ES-I3 (cell line): Measurements from ENCODE around the gene GTSF1L.

Experiments used
- H3K36me3 ChIP-seq: 2 replicates; pipeline ENCODE4 v1.6.1; 2013; ENCODE audit warnings: mild to moderate bottlenecking, low read length, control low read depth, moderate library complexity; ENCODE audit not compliant: insufficient read depth
- H3K4me1 ChIP-seq: 2 replicates; pipeline ENCODE4 v1.6.1; 2013; ENCODE audit warnings: mild to moderate bottlenecking, control low read depth, low read length; ENCODE audit not compliant: insufficient read depth
- H3K9ac ChIP-seq: 2 replicates; pipeline ENCODE4 v1.6.1; 2013; ENCODE audit warnings: low read depth, mild to moderate bottlenecking, low read length, moderate library complexity
- H3K9me3 ChIP-seq: 2 replicates; pipeline ENCODE4 v1.6.1; 2013; ENCODE audit warnings: mild to moderate bottlenecking, low read length, moderate library complexity; ENCODE audit not compliant: control insufficient read depth, insufficient read depth

The GTSF1L gene

DNA sequence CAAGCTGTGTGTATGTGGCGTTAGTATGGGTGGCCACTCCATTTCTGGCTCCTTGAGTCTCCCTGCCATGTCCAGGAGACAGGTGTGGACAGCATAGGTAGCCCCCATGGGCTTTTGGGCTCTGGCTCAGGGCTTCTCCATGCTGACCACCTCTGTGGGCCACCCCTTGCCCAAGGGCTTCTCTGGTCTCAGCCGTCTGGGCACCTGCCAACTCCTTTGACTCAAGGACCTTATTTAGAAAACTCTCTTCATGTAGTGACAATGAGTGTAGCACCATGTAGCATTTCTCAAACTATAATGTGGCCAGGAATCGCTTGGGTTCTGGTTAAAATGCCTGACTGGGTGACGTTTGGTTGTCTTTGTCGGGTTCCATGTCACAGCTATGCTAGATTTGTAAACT, 5.1 kb upstream of the GTSF1L start:
- H3K4me1 ChIP-seq, result peaks cover 1% of the 10 kb centered on the region; the same call in 1 of the 2 replicates
- no peaks in the 10 kb centered on the region for H3K36me3 ChIP-seq
- H3K9me3 ChIP-seq, result no peaks in the 10 kb centered on the region
- H3K9ac ChIP-seq, result no peak overlapping the region

DNA sequence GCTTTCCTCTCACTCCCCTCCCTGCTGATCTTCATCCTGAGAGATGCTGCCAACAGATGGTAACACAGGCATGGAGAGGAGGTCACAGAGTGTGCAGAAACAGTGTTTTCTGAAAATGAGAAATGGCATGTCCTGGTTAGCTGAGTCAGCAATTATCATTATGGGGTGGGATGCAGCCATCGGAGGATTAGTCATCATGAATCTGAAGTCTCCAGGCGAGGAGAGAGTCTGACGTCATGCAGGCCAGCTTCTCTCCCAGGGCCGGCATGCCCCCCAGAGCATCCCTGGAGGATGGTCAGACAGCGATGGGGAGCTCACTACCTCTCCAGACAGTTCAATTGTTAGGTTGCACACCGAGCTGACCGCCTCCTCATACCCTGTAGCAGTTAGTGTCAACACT, 4.7 kb upstream of the GTSF1L start:
- no peaks in the 10 kb centered on the region for H3K36me3 ChIP-seq
- no peaks in the 10 kb centered on the region for H3K9me3 ChIP-seq
- H3K9ac ChIP-seq, result no peak overlapping the region
- H3K4me1 ChIP-seq, result no peaks in the 10 kb centered on the region; the same call in 1 of the 2 replicates

DNA sequence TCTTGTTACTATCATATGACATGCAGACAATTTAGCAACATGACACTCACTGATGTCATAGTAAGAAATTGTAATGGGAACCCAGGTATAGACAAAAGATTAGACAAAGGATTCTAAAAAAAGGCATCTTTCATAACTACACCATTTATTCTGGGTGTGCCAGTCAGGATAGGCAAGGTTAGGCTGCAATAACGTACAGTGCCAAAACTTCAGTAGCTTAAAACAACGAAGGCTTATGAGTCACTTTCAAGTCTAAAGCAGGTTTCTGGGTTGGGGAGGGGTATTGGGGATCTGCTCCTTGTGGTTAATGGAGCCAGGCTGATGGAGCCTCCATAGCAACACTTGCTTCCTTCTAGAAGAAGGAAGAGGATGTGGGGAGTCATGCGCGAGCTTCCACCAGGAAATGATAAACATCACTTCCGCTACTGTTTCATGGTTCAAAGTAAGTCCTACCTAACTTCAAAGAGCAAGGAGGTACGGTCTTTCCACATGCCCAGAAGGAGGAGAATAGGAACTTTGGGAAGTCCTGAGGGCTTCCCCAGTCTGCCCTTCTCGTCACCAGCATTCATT, 2.0 kb upstream of the GTSF1L start:
- no peaks in the 10 kb centered on the region; the same call in 1 of the 2 replicates for H3K4me1 ChIP-seq
- no peak overlapping the region for H3K9ac ChIP-seq
- no peaks in the 10 kb centered on the region for H3K9me3 ChIP-seq
- no peaks in the 10 kb centered on the region for H3K36me3 ChIP-seq

DNA sequence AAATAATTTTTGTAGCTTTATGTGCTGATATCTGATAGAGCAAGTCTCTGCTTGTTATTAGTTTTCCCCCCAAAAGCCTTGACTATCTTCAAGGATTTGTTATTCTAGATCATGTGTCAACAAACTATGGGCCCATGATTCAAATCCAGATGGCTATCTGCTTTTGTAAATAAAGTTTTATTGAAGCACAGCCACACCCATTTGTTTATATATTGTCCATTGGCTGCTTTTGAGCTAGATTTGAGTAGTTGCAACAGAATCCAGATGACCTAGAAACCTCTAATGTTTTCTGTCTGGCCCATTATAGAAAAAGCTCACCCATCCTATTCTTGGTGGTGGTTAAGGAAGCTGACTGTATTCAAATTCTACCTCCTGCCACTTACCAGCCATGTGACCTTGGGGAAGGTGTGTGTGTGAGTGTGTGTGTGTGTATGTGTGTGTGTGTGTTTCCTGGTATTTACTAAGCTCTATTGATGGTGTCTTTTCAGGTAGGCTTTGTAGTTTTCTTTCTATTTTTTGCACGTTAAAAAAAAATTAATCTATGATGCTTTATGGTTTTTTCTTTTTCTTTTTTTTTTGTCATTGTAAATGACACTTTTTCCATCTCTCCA, 1.3 kb upstream of the GTSF1L start:
- H3K4me1 ChIP-seq, result no peaks in the 10 kb centered on the region; the same call in 1 of the 2 replicates
- no peaks in the 10 kb centered on the region for H3K9me3 ChIP-seq
- H3K36me3 ChIP-seq, result no peaks in the 10 kb centered on the region
- no peak overlapping the region for H3K9ac ChIP-seq

DNA sequence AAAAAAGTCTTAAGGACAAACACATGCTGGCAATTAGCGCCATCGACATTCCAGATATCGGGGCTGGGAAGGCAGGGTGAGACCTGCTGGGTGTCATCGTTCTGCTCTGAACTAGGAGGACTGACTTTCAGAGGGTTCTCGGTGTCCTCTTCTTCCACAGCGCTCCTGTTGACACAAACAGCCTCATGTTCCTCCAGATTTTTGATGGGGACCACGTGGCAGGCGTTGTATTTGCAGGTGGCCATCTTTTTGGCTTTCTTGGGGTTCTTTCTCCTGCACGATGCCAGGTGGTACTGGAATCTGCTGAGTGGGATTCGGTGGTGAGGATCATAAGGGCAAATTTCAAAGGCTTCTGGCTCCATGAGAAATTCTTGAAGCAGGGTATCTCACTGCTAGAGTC, 469 bp downstream of the GTSF1L start:
- H3K9me3 ChIP-seq, result no peaks in the 10 kb centered on the region
- H3K9ac ChIP-seq, result no peak overlapping the region
- H3K4me1 ChIP-seq, result peaks cover 5% of the 10 kb centered on the region; the same call in 1 of the 2 replicates
- H3K36me3 ChIP-seq, result no peaks in the 10 kb centered on the region

DNA sequence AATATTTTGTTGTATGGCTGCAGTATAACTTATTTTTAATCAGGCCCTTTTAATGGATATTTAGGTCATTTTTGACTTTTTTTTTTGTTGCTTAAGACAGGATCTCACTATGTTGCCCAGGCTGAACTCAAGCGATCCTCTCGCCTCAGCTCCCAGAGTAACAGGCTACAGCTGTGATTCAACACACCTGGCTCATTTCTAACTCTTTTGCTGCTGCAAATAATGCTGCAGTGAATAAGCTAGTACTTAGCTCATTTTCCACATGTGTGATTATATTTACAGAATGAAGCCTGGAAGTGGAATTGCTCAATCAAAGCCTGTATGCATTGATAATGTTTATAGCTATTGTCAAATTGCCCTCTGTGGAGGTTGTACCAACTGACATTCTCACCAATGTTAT, 1.1 kb downstream of the GTSF1L start:
- Histone ChIP-seq H3K9me3 (no peaks in the 10 kb centered on the region), H3K4me1 (peaks cover 10% of the 10 kb centered on the region; the same call in 1 of the 2 replicates), H3K36me3 (no peaks in the 10 kb centered on the region), H3K9ac (no peak overlapping the region)

DNA sequence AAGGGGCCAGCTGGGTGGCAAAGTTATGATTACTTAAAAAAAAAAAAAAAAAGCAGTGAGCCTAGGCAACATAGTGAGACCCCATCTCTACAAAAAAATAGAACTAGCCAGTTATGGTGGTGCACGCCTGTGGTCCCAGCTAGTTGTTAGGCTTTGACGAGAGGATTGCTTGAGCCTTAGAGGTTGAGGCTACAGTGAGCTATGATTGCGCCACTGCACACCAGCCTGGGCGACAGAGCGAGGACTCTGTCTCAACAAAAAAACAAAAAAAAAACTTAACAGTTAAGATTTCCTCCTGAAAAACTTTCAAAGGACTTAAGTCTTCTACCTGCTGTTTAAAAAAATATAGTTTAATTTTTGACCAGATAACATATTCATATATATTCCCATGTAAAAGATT, 2.4 kb downstream of the GTSF1L start:
- Histone ChIP-seq H3K9me3 (no peaks in the 10 kb centered on the region), H3K9ac (no peak overlapping the region), H3K4me1 (peaks cover 10% of the 10 kb centered on the region; the same call in 1 of the 2 replicates), H3K36me3 (no peaks in the 10 kb centered on the region)

DNA sequence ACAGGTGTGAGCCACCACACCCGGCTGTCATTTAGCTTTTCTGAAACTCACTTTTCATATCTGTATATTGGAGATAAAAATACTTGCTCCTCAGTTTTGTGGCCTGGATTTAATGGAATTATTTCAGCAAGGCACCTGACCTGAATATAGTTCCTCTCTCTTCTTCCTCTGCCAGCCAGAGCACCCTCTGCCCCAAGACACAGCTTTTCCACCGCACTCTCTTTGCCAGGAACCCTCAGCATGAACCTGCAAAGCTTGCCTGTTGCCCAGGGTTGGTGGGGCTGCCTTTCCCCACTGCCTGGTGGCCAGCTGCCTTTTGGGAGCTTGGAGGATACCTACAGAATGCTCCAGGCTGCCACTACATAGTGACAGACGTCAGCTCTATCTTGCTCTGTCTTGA, 3.1 kb downstream of the GTSF1L start:
- Histone ChIP-seq H3K4me1 (peaks cover 10% of the 10 kb centered on the region; the same call in 1 of the 2 replicates), H3K9me3 (no peaks in the 10 kb centered on the region), H3K9ac (no peak overlapping the region), H3K36me3 (no peaks in the 10 kb centered on the region)

DNA sequence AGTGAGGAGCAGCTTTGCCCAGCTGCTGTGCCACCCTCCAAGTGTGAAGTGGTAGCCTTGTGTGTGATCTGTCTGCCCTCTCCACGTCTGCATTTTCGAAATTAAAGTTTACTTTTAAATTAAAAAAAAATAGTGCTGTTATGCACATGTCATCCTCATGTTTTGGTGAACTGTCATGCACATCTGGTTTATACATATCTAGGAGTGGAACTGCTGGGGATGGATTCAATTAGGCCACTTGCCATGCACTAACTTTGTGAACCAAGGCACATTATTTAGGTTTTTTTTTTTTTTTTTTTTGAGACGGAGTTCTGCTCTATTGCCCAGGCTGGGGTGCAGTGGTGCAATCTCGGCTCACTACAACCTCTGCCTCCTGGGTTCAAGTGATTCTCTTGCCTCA, 3.6 kb downstream of the GTSF1L start:
- Histone ChIP-seq H3K9me3 (no peaks in the 10 kb centered on the region), H3K4me1 (peaks cover 10% of the 10 kb centered on the region; the same call in 1 of the 2 replicates), H3K36me3 (no peaks in the 10 kb centered on the region), H3K9ac (no peak overlapping the region)

DNA sequence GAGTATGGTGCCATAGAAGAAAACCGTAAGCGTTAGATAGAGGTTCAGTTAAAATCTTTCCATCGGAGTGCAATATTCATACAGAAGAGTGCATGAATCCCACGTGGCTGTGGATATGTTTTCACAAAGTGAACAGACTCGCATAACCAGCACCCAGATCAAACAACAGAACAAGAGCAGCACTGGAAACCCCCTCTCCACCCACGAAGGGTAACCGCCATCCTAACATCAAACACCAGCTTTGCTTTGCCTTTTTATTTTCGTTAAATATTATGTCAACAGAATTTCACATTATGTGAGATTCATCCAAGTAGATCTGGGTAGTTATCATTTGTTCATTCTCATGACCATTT, 4.7 kb downstream of the GTSF1L start:
- no peaks in the 10 kb centered on the region for H3K9me3 ChIP-seq
- no peaks in the 10 kb centered on the region for H3K36me3 ChIP-seq
- H3K4me1 ChIP-seq, result peaks cover 10% of the 10 kb centered on the region; the same call in 1 of the 2 replicates
- H3K9ac ChIP-seq, result no peak overlapping the region

DNA sequence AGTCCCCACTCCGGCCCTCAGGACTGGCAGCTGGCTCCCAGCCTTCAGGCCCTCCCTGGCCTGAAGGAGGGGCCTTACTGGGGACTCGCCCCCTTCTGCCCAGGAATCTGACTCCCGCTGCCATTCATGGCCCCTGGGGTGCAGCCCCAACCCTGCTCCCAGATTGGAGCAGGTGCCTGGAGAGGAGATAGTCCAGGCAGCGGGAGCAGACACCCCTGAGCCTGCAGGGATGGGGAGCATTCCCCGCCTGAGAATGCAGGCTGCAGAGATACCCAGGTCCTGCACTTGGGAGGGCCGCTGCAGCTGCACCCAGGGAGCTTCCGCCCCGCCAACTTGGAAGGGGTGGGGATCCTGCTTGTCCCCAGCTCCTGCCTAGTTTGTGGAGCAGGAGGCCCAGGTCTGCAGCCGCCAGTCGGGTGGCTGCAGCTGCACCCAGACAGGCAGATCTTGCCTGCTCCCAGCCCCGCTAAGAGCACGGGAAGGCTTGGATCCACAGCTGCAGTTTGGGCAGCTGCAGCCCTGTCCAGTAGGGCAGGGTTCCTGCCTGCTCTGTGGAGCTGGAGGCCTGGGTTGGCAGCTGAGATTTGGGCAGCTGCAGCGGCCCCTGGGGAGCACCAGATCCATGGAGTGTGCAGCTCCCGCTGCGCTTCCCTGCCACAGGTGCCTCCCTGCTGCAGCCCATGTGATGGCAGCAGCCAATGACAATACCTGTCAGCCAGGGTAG, 5.2 kb downstream of the GTSF1L start:
- H3K9ac ChIP-seq, result peak overlapping the region; percentile 14; the same call in 1 of the 2 replicates
- H3K36me3 ChIP-seq, result no peaks in the 10 kb centered on the region
- H3K4me1 ChIP-seq, result peaks cover 10% of the 10 kb centered on the region; the same call in 1 of the 2 replicates
- H3K9me3 ChIP-seq, result no peaks in the 10 kb centered on the region

DNA sequence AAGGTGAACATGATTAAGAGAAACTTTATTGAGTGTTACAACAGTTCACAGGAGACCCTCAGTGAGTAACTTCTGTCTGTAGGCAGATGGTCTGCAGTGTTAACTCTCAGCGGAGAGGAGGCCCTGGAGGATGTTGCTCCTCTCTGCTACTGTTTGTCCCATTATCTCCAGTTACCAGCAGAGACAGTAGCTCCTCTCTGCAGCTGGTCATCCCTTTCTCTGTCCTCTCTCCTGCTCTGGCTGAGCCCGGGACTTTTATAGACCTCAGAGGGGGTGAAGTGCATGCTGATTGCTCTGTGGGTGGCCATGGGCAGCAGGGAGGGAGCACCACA, 5.7 kb downstream of the GTSF1L start:
- peaks cover 10% of the 10 kb centered on the region; the same call in 1 of the 2 replicates for H3K4me1 ChIP-seq
- no peak overlapping the region for H3K9ac ChIP-seq
- H3K36me3 ChIP-seq, result no peaks in the 10 kb centered on the region
- no peaks in the 10 kb centered on the region for H3K9me3 ChIP-seq

DNA sequence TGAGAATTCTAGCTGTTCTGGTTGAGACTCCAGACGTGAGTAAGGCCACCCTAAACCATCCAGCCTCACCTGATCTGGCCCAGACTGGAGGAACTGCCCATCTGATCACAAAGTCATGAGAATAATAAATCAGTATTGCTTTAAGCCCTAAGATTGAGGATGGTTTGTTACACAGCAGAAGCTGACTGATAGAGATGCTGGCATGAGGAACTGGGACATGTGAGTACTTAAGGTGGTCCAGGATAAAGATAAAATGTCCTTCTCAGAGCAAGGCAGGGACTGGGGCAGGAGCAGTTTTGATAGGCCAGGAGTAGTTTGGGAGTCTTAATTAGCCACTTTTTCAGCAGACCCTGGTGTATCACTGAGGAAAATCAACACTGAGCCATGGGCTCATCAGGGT, 6.8 kb downstream of the GTSF1L start:
- no peaks in the 10 kb centered on the region for H3K36me3 ChIP-seq
- H3K9me3 ChIP-seq, result no peaks in the 10 kb centered on the region
- no peak overlapping the region for H3K9ac ChIP-seq
- H3K4me1 ChIP-seq, result peaks cover 10% of the 10 kb centered on the region; the same call in 1 of the 2 replicates

DNA sequence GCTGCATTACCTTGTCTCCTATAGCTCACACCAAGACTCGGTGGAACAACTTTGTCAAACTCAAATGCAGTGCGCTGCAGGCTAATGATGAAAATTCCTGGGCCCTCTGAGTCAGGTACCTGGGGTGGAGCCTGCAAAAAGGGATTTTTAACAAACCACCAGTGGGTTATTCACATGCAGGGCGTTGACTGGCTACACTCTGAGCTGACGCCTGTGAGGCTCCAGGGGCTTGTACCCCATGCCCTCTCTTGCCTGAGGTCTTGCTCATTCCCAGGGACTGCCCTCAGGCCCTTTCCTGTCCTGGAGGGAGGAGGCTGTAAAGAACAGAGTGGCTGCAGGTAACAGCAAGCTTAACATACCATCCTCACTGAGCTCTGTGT, 9.2 kb downstream of the GTSF1L start:
- Histone ChIP-seq H3K4me1 (peaks cover 10% of the 10 kb centered on the region; the same call in 1 of the 2 replicates), H3K9ac (no peak overlapping the region), H3K9me3 (no peaks in the 10 kb centered on the region), H3K36me3 (0 out of 2 replicates have a peak, but pooled peaks cover 5% of the 10 kb centered on the region)
